Measurements from ENCODE around the gene PARVB. TPM values are rescaled to one million over a fixed set of nuclear protein-coding genes. Genes with fewer than 3 reads are reported as not detected.
A peak's percentile ranks its signal among the peaks of the same experiment; 100 is the strongest.

The PARVB gene
- total and polyA plus RNA-seq, 4 donors, result 7.9 to 34.6 (median 20.2) TPM

- Histone ChIP-seq H3K27me3 (ENCODE audit: control insufficient read depth in 1 of 2, insufficient read depth in 2 of 2, low read length in 1 of 2) (no peaks in the 10 kb centered on the region), H3K4me3 (ENCODE audit: low read length in 2 of 2) (no peak overlapping the region), H3K36me3 (ENCODE audit: control insufficient read depth in 1 of 2, insufficient read depth in 2 of 2, low read length in 1 of 2) (no peaks in the 10 kb centered on the region), H3K9me3 (ENCODE audit: control insufficient read depth, low read length) (no peaks in the 10 kb centered on the region), H3K27ac (ENCODE audit: low read depth in 1 of 2, low read length in 2 of 2) (no peak overlapping the region), H3K4me1 (ENCODE audit: control insufficient read depth in 1 of 2, insufficient read depth in 2 of 2, low read length in 2 of 2) (no peaks in the 10 kb centered on the region)
- 11 to 17% methylated on average over 8 of the region's 8 CpGs for WGBS, 2 donors
- intact Hi-C loops (cut with DNase I), result no loop called here
- ATAC-seq (ENCODE audit: low FRiP score) (no peak), DNase-seq (no peak)
These were observed 134.7 kb downstream of the PARVB start for GRCh38 chr22:44158816-44159215.

- Histone ChIP-seq H3K4me1 (ENCODE audit: control insufficient read depth in 1 of 2, insufficient read depth in 2 of 2, low read length in 2 of 2) (no peaks in the 10 kb centered on the region), H3K36me3 (ENCODE audit: control insufficient read depth in 1 of 2, insufficient read depth in 2 of 2, low read length in 1 of 2) (no peaks in the 10 kb centered on the region), H3K4me3 (ENCODE audit: low read length in 2 of 2) (no peak overlapping the region), H3K27ac (ENCODE audit: low read depth in 1 of 2, low read length in 2 of 2) (no peak overlapping the region), H3K27me3 (ENCODE audit: control insufficient read depth in 1 of 2, insufficient read depth in 2 of 2, low read length in 1 of 2) (no peaks in the 10 kb centered on the region), H3K9me3 (ENCODE audit: control insufficient read depth, low read length) (no peaks in the 10 kb centered on the region)
- WGBS, 2 donors, result 38 to 52% methylated on average over 7 of the region's 7 CpGs
- no peak for DNase-seq
- ATAC-seq (ENCODE audit: low FRiP score), result no peak
- intact Hi-C loops (cut with DNase I), result no loop called here
These were observed 135.1 kb downstream of the PARVB start for GRCh38 chr22:44159221-44159620.

- Histone ChIP-seq H3K4me3 (ENCODE audit: low read length in 2 of 2) (no peak overlapping the region), H3K27me3 (ENCODE audit: control insufficient read depth in 1 of 2, insufficient read depth in 2 of 2, low read length in 1 of 2) (no peaks in the 10 kb centered on the region), H3K36me3 (ENCODE audit: control insufficient read depth in 1 of 2, insufficient read depth in 2 of 2, low read length in 1 of 2) (no peaks in the 10 kb centered on the region), H3K27ac (ENCODE audit: low read depth in 1 of 2, low read length in 2 of 2) (no peak overlapping the region), H3K4me1 (ENCODE audit: control insufficient read depth in 1 of 2, insufficient read depth in 2 of 2, low read length in 2 of 2) (no peaks in the 10 kb centered on the region), H3K9me3 (ENCODE audit: control insufficient read depth, low read length) (no peaks in the 10 kb centered on the region)
- intact Hi-C loops (cut with DNase I), result no loop called here
- DNase-seq (no peak), ATAC-seq (ENCODE audit: low FRiP score) (no peak)
- WGBS, 2 donors, result 90% methylated on average over 7 of the region's 7 CpGs
These were observed 135.7 kb downstream of the PARVB start for GRCh38 chr22:44159811-44160210.

GRCh38 chr22:44160421-44160820 is 136.3 kb downstream of the PARVB start:
- Histone ChIP-seq H3K4me3 (ENCODE audit: low read length in 2 of 2) (no peak overlapping the region), H3K4me1 (ENCODE audit: control insufficient read depth in 1 of 2, insufficient read depth in 2 of 2, low read length in 2 of 2) (no peaks in the 10 kb centered on the region), H3K9me3 (ENCODE audit: control insufficient read depth, low read length) (no peaks in the 10 kb centered on the region), H3K27ac (ENCODE audit: low read depth in 1 of 2, low read length in 2 of 2) (no peak overlapping the region), H3K36me3 (ENCODE audit: control insufficient read depth in 1 of 2, insufficient read depth in 2 of 2, low read length in 1 of 2) (no peaks in the 10 kb centered on the region), H3K27me3 (ENCODE audit: control insufficient read depth in 1 of 2, insufficient read depth in 2 of 2, low read length in 1 of 2) (no peaks in the 10 kb centered on the region)
- WGBS, 2 donors, result 92 to 95% methylated on average over 5 of the region's 5 CpGs
- ATAC-seq (ENCODE audit: low FRiP score) (no peak), DNase-seq (no peak)
- intact Hi-C loops (cut with DNase I), result no loop called here

- Histone ChIP-seq H3K4me1 (ENCODE audit: control insufficient read depth in 1 of 2, insufficient read depth in 2 of 2, low read length in 2 of 2) (no peaks in the 10 kb centered on the region), H3K4me3 (ENCODE audit: low read length in 2 of 2) (no peak overlapping the region), H3K27ac (ENCODE audit: low read depth in 1 of 2, low read length in 2 of 2) (no peak overlapping the region), H3K9me3 (ENCODE audit: control insufficient read depth, low read length) (no peaks in the 10 kb centered on the region), H3K27me3 (ENCODE audit: control insufficient read depth in 1 of 2, insufficient read depth in 2 of 2, low read length in 1 of 2) (no peaks in the 10 kb centered on the region), H3K36me3 (ENCODE audit: control insufficient read depth in 1 of 2, insufficient read depth in 2 of 2, low read length in 1 of 2) (no peaks in the 10 kb centered on the region)
- 96 to 97% methylated on average over 11 of the region's 11 CpGs for WGBS, 2 donors
- ATAC-seq (ENCODE audit: low FRiP score) (no peak), DNase-seq (peak in 1 of 2 donors; percentile 14)
- intact Hi-C loops (cut with DNase I), result no loop called here
These were observed 137.6 kb downstream of the PARVB start for GRCh38 chr22:44161673-44162072.

GRCh38 chr22:44162960-44163359 is 138.9 kb downstream of the PARVB start:
- ATAC-seq (ENCODE audit: low FRiP score), result no peak
- WGBS, 2 donors, result 94 to 95% methylated on average over 13 of the region's 13 CpGs

GRCh38 chr22:44163536-44163935 is 139.4 kb downstream of the PARVB start:
- Histone ChIP-seq H3K4me1 (ENCODE audit: control insufficient read depth in 1 of 2, insufficient read depth in 2 of 2, low read length in 2 of 2) (no peaks in the 10 kb centered on the region), H3K36me3 (ENCODE audit: control insufficient read depth in 1 of 2, insufficient read depth in 2 of 2, low read length in 1 of 2) (no peaks in the 10 kb centered on the region), H3K4me3 (ENCODE audit: low read length in 2 of 2) (no peak overlapping the region), H3K9me3 (ENCODE audit: control insufficient read depth, low read length) (no peaks in the 10 kb centered on the region), H3K27ac (ENCODE audit: low read depth in 1 of 2, low read length in 2 of 2) (no peak overlapping the region), H3K27me3 (ENCODE audit: control insufficient read depth in 1 of 2, insufficient read depth in 2 of 2, low read length in 1 of 2) (no peaks in the 10 kb centered on the region)
- ATAC-seq (ENCODE audit: low FRiP score) (no peak), DNase-seq (peak in 1 of 2 donors; percentile 15)
- intact Hi-C loops (cut with DNase I), result no loop called here
- 88 to 89% methylated on average over 18 of the region's 18 CpGs for WGBS, 2 donors

More at GRCh38 chr22:44162960-44163359, 138.9 kb downstream of the PARVB start:
- no peaks in the 10 kb centered on the region for H3K9me3 ChIP-seq (ENCODE audit: control insufficient read depth, low read length)
- H3K27ac ChIP-seq (ENCODE audit: low read depth in 1 of 2, low read length in 2 of 2), result no peak overlapping the region
- intact Hi-C loops (cut with DNase I), result no loop called here
- H3K4me1 ChIP-seq (ENCODE audit: control insufficient read depth in 1 of 2, insufficient read depth in 2 of 2, low read length in 2 of 2), result no peaks in the 10 kb centered on the region
- no peak overlapping the region for H3K4me3 ChIP-seq (ENCODE audit: low read length in 2 of 2)
- no peaks in the 10 kb centered on the region for H3K36me3 ChIP-seq (ENCODE audit: control insufficient read depth in 1 of 2, insufficient read depth in 2 of 2, low read length in 1 of 2)
- no peaks in the 10 kb centered on the region for H3K27me3 ChIP-seq (ENCODE audit: control insufficient read depth in 1 of 2, insufficient read depth in 2 of 2, low read length in 1 of 2)
- DNase-seq, result peak in 1 of 2 donors; percentile 32

GRCh38 chr22:44164031-44164430 is 139.9 kb downstream of the PARVB start:
- 17 to 18% methylated on average over 11 of the region's 11 CpGs for WGBS, 2 donors
- Histone ChIP-seq H3K9me3 (ENCODE audit: control insufficient read depth, low read length) (no peaks in the 10 kb centered on the region), H3K4me1 (ENCODE audit: control insufficient read depth in 1 of 2, insufficient read depth in 2 of 2, low read length in 2 of 2) (no peaks in the 10 kb centered on the region), H3K36me3 (ENCODE audit: control insufficient read depth in 1 of 2, insufficient read depth in 2 of 2, low read length in 1 of 2) (no peaks in the 10 kb centered on the region), H3K27ac (ENCODE audit: low read depth in 1 of 2, low read length in 2 of 2) (no peak overlapping the region), H3K4me3 (ENCODE audit: low read length in 2 of 2) (no peak overlapping the region), H3K27me3 (ENCODE audit: control insufficient read depth in 1 of 2, insufficient read depth in 2 of 2, low read length in 1 of 2) (no peaks in the 10 kb centered on the region)
- ATAC-seq (ENCODE audit: low FRiP score) (no peak), DNase-seq (no peak)
- intact Hi-C loops (cut with DNase I), result no loop called here

GRCh38 chr22:44165286-44165874 is 141.3 kb downstream of the PARVB start:
- H3K9me3 ChIP-seq (ENCODE audit: control insufficient read depth, low read length), result no peaks in the 10 kb centered on the region
- WGBS, 2 donors, result 96 to 97% methylated on average over 15 of the region's 15 CpGs
- H3K36me3 ChIP-seq (ENCODE audit: control insufficient read depth in 1 of 2, insufficient read depth in 2 of 2, low read length in 1 of 2), result no peaks in the 10 kb centered on the region
- peak in 1 of 2 donors; percentile 24 for DNase-seq
- H3K27ac ChIP-seq (ENCODE audit: low read depth in 1 of 2, low read length in 2 of 2), result no peak overlapping the region
- H3K4me3 ChIP-seq (ENCODE audit: low read length in 2 of 2), result no peak overlapping the region
- no peaks in the 10 kb centered on the region for H3K27me3 ChIP-seq (ENCODE audit: control insufficient read depth in 1 of 2, insufficient read depth in 2 of 2, low read length in 1 of 2)
- H3K4me1 ChIP-seq (ENCODE audit: control insufficient read depth in 1 of 2, insufficient read depth in 2 of 2, low read length in 2 of 2), result no peaks in the 10 kb centered on the region
- intact Hi-C loops (cut with DNase I), result no loop called here
- no peak for ATAC-seq (ENCODE audit: low FRiP score)
